HepG2 (cell line): ENCODE data around the gene TRIM58. TPM values are rescaled to one million over a fixed set of nuclear protein-coding genes. Genes with fewer than 3 reads are reported as not detected.

Experiments
- ATAC-seq: fragments of 200-7000 bp; cut with Tn5 transposase; 3 replicates; pipeline ENCODE4 v1.9.1; 2020; ENCODE audit warnings: mild to moderate bottlenecking, moderate library complexity
- BruUV-seq: library from RNA; stranded (reverse); fragments of 400-500 nt; replicated peaks from 2 replicates; lab custom pipeline; 2021; lab: Mats Ljungman, UMichigan
- CTCF ChIA-PET: fragments of 300-600 bp; formaldehyde crosslinking; extraction: SDS; loops from one replicate; lab custom pipeline; 2021; ENCODE audit warnings: low total read pairs, inconsistent platforms, low intra/inter-chr PET ratio; lab: Yijun Ruan, JAX
- POLR2A ChIA-PET: fragments of 350-600 bp; sonication (Branson Sonifier 250); formaldehyde crosslinking; loops from one replicate; lab custom pipeline; 2020; ENCODE audit warnings: antibody characterized with exemption, inconsistent platforms; lab: Yijun Ruan, JAX
- DNase-seq: peaks from one replicate; pipeline ENCODE4 v3.0.0-alpha.2; 2015; ENCODE audit warnings: low spot score
- FAIRE-seq: peaks from 3 replicates; lab custom pipeline; 2011; peaks lifted over from hg19 to GRCh38; lab: Jason Lieb, UNC
- H2AFZ ChIP-seq: one replicate; pipeline ENCODE4 v1.6.1; 2011; ENCODE audit warnings: low read length, inconsistent platforms
- H3K27ac ChIP-seq: fragments of 300-600 bp; 3 replicates; pipeline ENCODE4 v1.8.0; 2011; ENCODE audit warnings: mixed run types, mild to moderate bottlenecking, mixed read lengths, low read length, inconsistent platforms; ENCODE audit not compliant: insufficient read depth; ENCODE audit errors: extremely low read length
- H3K27me3 ChIP-seq, 2 experiments: fragments of 200-600 bp in 1 of 2; 2 replicates in 1 of 2; 3 replicates in 1 of 2; pipeline versions ENCODE4 v1.6.0 to v1.8.0; 2011; ENCODE audit warnings: low read length in 2 of 2, mild to moderate bottlenecking in 2 of 2, moderate library complexity in 2 of 2, inconsistent platforms in 1 of 2; ENCODE audit not compliant: insufficient read depth in 2 of 2, control insufficient read depth in 1 of 2
- H3K36me3 ChIP-seq, 2 experiments: fragments of 200-600 bp in 1 of 2; replicated peaks in 1 of 2; 2 replicates in 1 of 2; 3 replicates in 1 of 2; pipeline versions ENCODE4 v1.5.1 to v1.8.0; 2011; ENCODE audit warnings: low read length in 2 of 2, inconsistent platforms in 1 of 2; ENCODE audit not compliant: insufficient read depth in 2 of 2, control insufficient read depth in 1 of 2
- H3K4me1 ChIP-seq: 2 replicates; pipeline ENCODE4 v1.5.1; 2012; ENCODE audit warnings: low read length, inconsistent platforms; ENCODE audit not compliant: insufficient read depth
- H3K4me2 ChIP-seq: 2 replicates; pipeline ENCODE4 v1.6.0; 2011; ENCODE audit warnings: low read depth, low read length, inconsistent platforms
- H3K4me3 ChIP-seq, 3 experiments: fragments of 200-600 bp in 1 of 3; sonication (generic), shearing (Covaris generic) in 1 of 3; replicated peaks in 1 of 3; 2 replicates each; pipeline ENCODE4 v1.5.1; 2011 to 2016; ENCODE audit warnings: low read length in 3 of 3, inconsistent platforms in 2 of 3, low read depth in 2 of 3, mild to moderate bottlenecking in 2 of 3, control low read depth in 1 of 3, mixed read lengths in 1 of 3; ENCODE audit not compliant: insufficient read depth in 1 of 3
- H3K79me2 ChIP-seq: one replicate; pipeline ENCODE4 v1.6.1; 2011; ENCODE audit warnings: low read length, inconsistent platforms; ENCODE audit not compliant: insufficient read depth
- H3K9ac ChIP-seq: 2 replicates; pipeline ENCODE4 v1.6.0; 2011; ENCODE audit warnings: mild to moderate bottlenecking, low read depth, low read length, inconsistent platforms; ENCODE audit not compliant: insufficient read depth
- H3K9me3 ChIP-seq: 2 replicates; pipeline ENCODE4 v1.5.1; 2012; ENCODE audit warnings: mild to moderate bottlenecking, low read length
- H4K20me1 ChIP-seq: 2 replicates; pipeline ENCODE4 v1.6.0; 2011; ENCODE audit warnings: inconsistent platforms, mild to moderate bottlenecking, low read length, moderate library complexity; ENCODE audit not compliant: insufficient read depth
- CBX2 ChIP-seq, 2 experiments: fragments of 200-600 bp in 1 of 2; sonication (generic); formaldehyde crosslinking in 1 of 2; IDR thresholded peaks; 2 replicates each; pipeline versions ENCODE4 v1.7.0 to v1.8.1; 2018 to 2022; ENCODE audit warnings: low read depth in 2 of 2, low read length in 1 of 2, mild to moderate bottlenecking in 1 of 2, missing genetic modification reagents in 1 of 2
- ETV6 ChIP-seq: sonication (generic); formaldehyde crosslinking; conservative IDR thresholded peaks from 2 replicates; pipeline ENCODE4 v1.4.0; 2020; ENCODE audit warnings: missing genetic modification reagents
- MNT ChIP-seq: fragments of 450-650 bp; IDR thresholded peaks from 2 replicates; pipeline ENCODE4 v1.6.1; 2016
- MXD4 ChIP-seq: IDR thresholded peaks from 2 replicates; pipeline ENCODE4 v1.6.1; 2016; ENCODE audit warnings: mild to moderate bottlenecking, missing biosample characterization, missing genetic modification reagents
- PHB2 ChIP-seq: fragments of 450-650 bp; IDR thresholded peaks from 2 replicates; pipeline ENCODE4 v1.6.1; 2018; ENCODE audit not compliant: partially characterized antibody
- TGIF2 ChIP-seq: IDR thresholded peaks from 2 replicates; pipeline ENCODE4 v1.6.1; 2016; ENCODE audit warnings: control low read depth, missing compliant biosample characterization
- ZNF672 ChIP-seq: sonication (generic); formaldehyde crosslinking; IDR thresholded peaks from 2 replicates; pipeline ENCODE4 v1.8.1; 2022; ENCODE audit warnings: missing genetic modification reagents
- ZNF878 ChIP-seq: sonication (generic); formaldehyde crosslinking; IDR thresholded peaks from 2 replicates; pipeline ENCODE4 v1.8.1; 2023; ENCODE audit warnings: mild to moderate bottlenecking, missing genetic modification reagents, moderate library complexity
- WGBS: methylation state at CpG from one replicate; pipeline ENCODE4 v1.1.6; 2017; ENCODE audit warnings: low lambda C conversion rate; 5-methylcytosine and 5-hydroxymethylcytosine counted together
- in situ Hi-C: cut with HindIII; loops from 2 replicates; pipeline ENCODE4 v1.10.0; 2017; ENCODE audit warnings: low pct_unique_long_range_greater_than_20kb; ENCODE audit not compliant: extremely low pct_ligation_motif_present
- intact Hi-C: fragments of 100-400 bp; cut with micrococcal nuclease; formaldehyde crosslinking; loops from one replicate; pipeline ENCODE4 v1.10.0; 2022; ENCODE audit not compliant: unreplicated experiment
- polyA plus RNA-seq, 8 experiments: library from polyadenylated mRNA; depleted of rRNA in 3 of 8; stranded (reverse) in 7 of 8; unstranded in 1 of 8; fragments of >200 nt; fragmentation: Illumina TruSeq in 4 of 8; extraction: Trizol in 4 of 8; gene quantifications; 2 replicates each; pipeline versions ENCODE4 v1.2.1 to v1.2.3, GENCODE V29; 2011 to 2016; ENCODE audit warnings: low read depth in 4 of 8, missing spikeins in 1 of 8, mixed read lengths in 1 of 8; ENCODE audit not compliant: insufficient read depth in 1 of 8
- total RNA-seq, 5 experiments: library from RNA; depleted of rRNA; stranded (reverse); fragments of >200 nt; fragmentation: Illumina TruSeq; extraction: Trizol; gene quantifications; 2 replicates each; pipeline ENCODE4 v1.2.3, GENCODE V29; 2016; ENCODE audit warnings: low read depth in 1 of 5

TRIM58 gene
- total and polyA plus RNA-seq, 2 of the 13 experiments (the other 11 are each of a cell fraction or from before 2014, with no cell fraction given): not detected

GRCh38 chr1:247914941-247915662, 58.1 kb downstream of the TRIM58 start:
- ATAC-seq: no peak
- H3K4me1 ChIP-seq: no peaks in the 10 kb centered on the region
- no peak overlapping the region for H2AFZ ChIP-seq
- H3K36me3 ChIP-seq: no peaks in the 10 kb centered on the region
- BruUV-seq: no TSS peak
- intact Hi-C loops: no loop called here
- no peak for FAIRE-seq
- TF ChIP-seq MNT (no peak), PHB2 (no peak), ZNF672 (CRISPR knock-in tag) (no peak)
- H3K4me2 ChIP-seq: no peak overlapping the region
- CTCF ChIA-PET: no interaction called here
- H3K27ac ChIP-seq: no peak overlapping the region
- WGBS: 38% methylated on average over 4 of the region's 4 CpGs
- H3K4me3 ChIP-seq: no peak overlapping the region
- H3K27me3 ChIP-seq: no peaks in the 10 kb centered on the region
- in situ Hi-C loops: no loop called here
- POLR2A ChIA-PET: no interaction called here
- H3K79me2 ChIP-seq: no peaks in the 10 kb centered on the region
- peaks cover 23% of the 10 kb centered on the region for H3K9me3 ChIP-seq
- H4K20me1 ChIP-seq: no peaks in the 10 kb centered on the region
- H3K9ac ChIP-seq: no peak overlapping the region
- no peak for DNase-seq

GRCh38 chr1:247919952-247920351, 63.0 kb downstream of the TRIM58 start, which contains the start of gene OR2T8:
OR2T8 (plus strand) TSS chr1:247920252; CDS start chr1:247921018, 766 bp downstream.
- Histone ChIP-seq H3K79me2 (no peaks in the 10 kb centered on the region), H3K27ac (no peak within 1 kb of the TSS), H3K4me1 (no peaks in the 10 kb centered on the region), H3K27me3 (no peaks in the 10 kb centered on the region), H2AFZ (no peak within 1 kb of the TSS), H4K20me1 (no peaks in the 10 kb centered on the region), H3K9ac (no peak within 1 kb of the TSS), H3K9me3 (peaks cover 5% of the 10 kb centered on the region; the same call in 1 of the 2 replicates), H3K4me2 (no peak within 1 kb of the TSS), H3K4me3 (no peak within 1 kb of the TSS), H3K36me3 (no peaks in the 10 kb centered on the region)
- DNase-seq: no peak
- ATAC-seq: no peak
- CTCF ChIA-PET: no interaction called here
- intact Hi-C loops (no loop called here), in situ Hi-C loops (no loop called here)
- TF ChIP-seq CBX2 (IDR thresholded peaks at IDR 0.05; ENCODE audit: low read depth, low read length) (no peak), CBX2 (CRISPR knock-in tag; IDR thresholded peaks at IDR 0.05; ENCODE audit: low read depth) (no peak), TGIF2 (CRISPR knock-in tag) (no peak), ETV6 (CRISPR knock-in tag) (no peak), MXD4 (no peak), ZNF878 (CRISPR knock-in tag) (no peak)
- FAIRE-seq: no peak
- BruUV-seq: no TSS peak
- POLR2A ChIA-PET: no interaction called here
- 23% methylated on average over 2 of the region's 2 CpGs for WGBS
